DOHH2 (cell line): ENCODE data around the gene PADI3.

Source experiments
- CTCF ChIP-seq: fragments of 200-600 bp; sonication (generic); IDR thresholded peaks from one replicate; pipeline ENCODE4 v1.5.1; 2014; ENCODE audit warnings: antibody characterized with exemption, mild to moderate bottlenecking, low read depth, low read length; ENCODE audit not compliant: poor library complexity, severe bottlenecking
- EZH2phosphoT487 ChIP-seq: fragments of 200-600 bp; sonication (generic); IDR thresholded peaks from 2 replicates; pipeline ENCODE4 v1.6.1; 2017; ENCODE audit warnings: borderline replicate concordance, mild to moderate bottlenecking, antibody characterized with exemption, low read length, moderate library complexity, mixed read lengths

- no peak for TF ChIP-seq CTCF
- TF ChIP-seq EZH2phosphoT487 = no peak
Measured at GRCh38 chr1:17199267-17200044, 49.4 kb upstream of the PADI3 start.
